ENCODE measurements around the gene ZNF385C. TPM values are rescaled to one million over a fixed set of nuclear protein-coding genes. Genes with fewer than 3 reads are reported as not detected.

ZNF385C gene
- total RNA-seq, 1 experiment from 2014 or later, result 4.0 TPM

- peaks cover 23% of the 10 kb centered on the region for H3K4me1 Mint-ChIP-seq (ENCODE audit: low read depth, unreplicated experiment)
- H3K9me3 Mint-ChIP-seq (ENCODE audit: low read depth, unreplicated experiment), result no peaks in the 10 kb centered on the region
- intact Hi-C loops (cut with micrococcal nuclease; ENCODE audit: unreplicated experiment), result no loop called here
Observed at GRCh38 chr17:42088736-42089135, 9.5 kb downstream of the ZNF385C start.

GRCh38 chr17:42087736-42088705 is 10.3 kb downstream of the ZNF385C start:
- intact Hi-C loops (cut with micrococcal nuclease; ENCODE audit: unreplicated experiment), result no loop called here
- Mint-ChIP-seq H3K4me1 (ENCODE audit: low read depth, unreplicated experiment) (peaks cover 23% of the 10 kb centered on the region), H3K9me3 (ENCODE audit: low read depth, unreplicated experiment) (no peaks in the 10 kb centered on the region), H3K4me3 (ENCODE audit: low read depth, unreplicated experiment) (peak overlapping the region; percentile 53), H3K27ac (ENCODE audit: unreplicated experiment) (peak overlapping the region; percentile 21), H3K36me3 (ENCODE audit: insufficient read depth, unreplicated experiment) (peaks cover 5% of the 10 kb centered on the region), H3K27me3 (ENCODE audit: unreplicated experiment) (no peaks in the 10 kb centered on the region)
- CTCF ChIA-PET, result interaction anchor here (0.5 to 1.5 kb wide), 4 partner anchors 9 to 50 kb away, joined by 3 to 5 read pairs (median 4); no protein-coding TSS in a partner anchor
- DNase-seq, result peak; percentile 89
- no TSS peak for BruUV-seq (replicated peaks)
- no peak for TF ChIP-seq CTCF (IDR thresholded peaks at IDR 0.05; ENCODE audit: unreplicated experiment)

More at GRCh38 chr17:42088736-42089135, 9.5 kb downstream of the ZNF385C start:
- peaks cover 5% of the 10 kb centered on the region for H3K36me3 Mint-ChIP-seq (ENCODE audit: insufficient read depth, unreplicated experiment)
- no peak for TF ChIP-seq CTCF (IDR thresholded peaks at IDR 0.05; ENCODE audit: unreplicated experiment)
- CTCF ChIA-PET, result interaction anchor here (0.6 to 1.5 kb wide), 3 partner anchors 13 to 158 kb away, joined by 3 to 9 read pairs (median 4); partner anchors contain the start of gene ODAD4
- no peak overlapping the region for H3K4me3 Mint-ChIP-seq (ENCODE audit: low read depth, unreplicated experiment)
- BruUV-seq (replicated peaks), result no TSS peak
- DNase-seq, result no peak
- peaks cover 2% of the 10 kb centered on the region for H3K27me3 Mint-ChIP-seq (ENCODE audit: unreplicated experiment)
- H3K27ac Mint-ChIP-seq (ENCODE audit: unreplicated experiment), result no peak overlapping the region

- Mint-ChIP-seq H3K4me3 (ENCODE audit: low read depth, unreplicated experiment) (no peak overlapping the region), H3K4me1 (ENCODE audit: low read depth, unreplicated experiment) (peaks cover 29% of the 10 kb centered on the region), H3K27ac (ENCODE audit: unreplicated experiment) (peak overlapping the region; percentile 21), H3K36me3 (ENCODE audit: insufficient read depth, unreplicated experiment) (peaks cover 5% of the 10 kb centered on the region), H3K27me3 (ENCODE audit: unreplicated experiment) (no peaks in the 10 kb centered on the region), H3K9me3 (ENCODE audit: low read depth, unreplicated experiment) (no peaks in the 10 kb centered on the region)
- TF ChIP-seq CTCF (IDR thresholded peaks at IDR 0.05; ENCODE audit: unreplicated experiment), result no peak
- CTCF ChIA-PET, result interaction anchor here (1.3 kb wide), 1 partner anchor 10 kb away, joined by 5 read pairs; no protein-coding TSS in a partner anchor
- intact Hi-C loops (cut with micrococcal nuclease; ENCODE audit: unreplicated experiment), result no loop called here
- no peak for DNase-seq
- BruUV-seq (replicated peaks), result no TSS peak
Observed at GRCh38 chr17:42087042-42087701, 11.1 kb downstream of the ZNF385C start.

GRCh38 chr17:42081516-42082129 is 16.6 kb downstream of the ZNF385C start:
- CTCF ChIA-PET, result no interaction called here
- no TSS peak for BruUV-seq (replicated peaks)
- Mint-ChIP-seq H3K27me3 (ENCODE audit: unreplicated experiment) (peaks cover 40% of the 10 kb centered on the region), H3K9me3 (ENCODE audit: low read depth, unreplicated experiment) (no peaks in the 10 kb centered on the region), H3K4me3 (ENCODE audit: low read depth, unreplicated experiment) (no peak overlapping the region), H3K36me3 (ENCODE audit: insufficient read depth, unreplicated experiment) (no peaks in the 10 kb centered on the region), H3K4me1 (ENCODE audit: low read depth, unreplicated experiment) (peaks cover 8% of the 10 kb centered on the region), H3K27ac (ENCODE audit: unreplicated experiment) (no peak overlapping the region)
- no peak for DNase-seq
- intact Hi-C loops (cut with micrococcal nuclease; ENCODE audit: unreplicated experiment), result no loop called here
- no peak for TF ChIP-seq CTCF (IDR thresholded peaks at IDR 0.05; ENCODE audit: unreplicated experiment)
